HepG2 (cell line): ENCODE data around the gene PLK5. TPM values are rescaled to one million over a fixed set of nuclear protein-coding genes. Genes with fewer than 3 reads are reported as not detected.
A peak's percentile ranks its signal among the peaks of the same experiment; 100 is the strongest.

Experiments used
- ARID4A ChIP-seq: sonication (generic); formaldehyde crosslinking; IDR thresholded peaks from 2 replicates; pipeline ENCODE4 v1.5.0; 2020; ENCODE audit warnings: mild to moderate bottlenecking, missing genetic modification reagents, borderline replicate concordance
- HNF4A ChIP-seq: sonication (generic); formaldehyde crosslinking; IDR thresholded peaks from 2 replicates; pipeline ENCODE4 v1.4.0; 2020; ENCODE audit warnings: missing genetic modification reagents
- ISX ChIP-seq: sonication (generic); formaldehyde crosslinking; conservative IDR thresholded peaks from 2 replicates; pipeline ENCODE4 v1.5.0; 2020; ENCODE audit warnings: missing genetic modification reagents
- MBNL3 ChIP-seq: fragments of 250-450 bp; sonication (Bioruptor Pico); conservative IDR thresholded peaks from 2 replicates; pipeline ENCODE4 v1.8.0; 2022; ENCODE audit warnings: mild to moderate bottlenecking, inconsistent platforms
- NR2C2 ChIP-seq: sonication (generic); formaldehyde crosslinking; IDR thresholded peaks from 2 replicates; pipeline ENCODE4 v1.4.0; 2020; ENCODE audit warnings: missing genetic modification reagents, mild to moderate bottlenecking, moderate library complexity, borderline replicate concordance
- NR2F6 ChIP-seq, 2 experiments: IDR thresholded peaks; 2 replicates each; pipeline ENCODE4 v1.6.1; 2016; ENCODE audit warnings: antibody characterized with exemption in 1 of 2, mild to moderate bottlenecking in 1 of 2
- SIN3B ChIP-seq: fragments of 150-350 bp; IDR thresholded peaks from 2 replicates; pipeline ENCODE4 v1.6.1; 2014; ENCODE audit warnings: low read length
- SP5 ChIP-seq: IDR thresholded peaks from 2 replicates; pipeline ENCODE4 v1.6.1; 2016; ENCODE audit warnings: low read depth, borderline replicate concordance
- STAT5B ChIP-seq: sonication (generic); formaldehyde crosslinking; IDR thresholded peaks from 2 replicates; pipeline ENCODE4 v1.4.0; 2020; ENCODE audit warnings: missing genetic modification reagents
- TGIF2 ChIP-seq: IDR thresholded peaks from 2 replicates; pipeline ENCODE4 v1.6.1; 2016; ENCODE audit warnings: control low read depth, missing compliant biosample characterization
- TOPORS ChIP-seq: sonication (generic); formaldehyde crosslinking; IDR thresholded peaks from 2 replicates; pipeline ENCODE4 v1.8.0; 2023; ENCODE audit warnings: mild to moderate bottlenecking, missing genetic modification reagents
- ZGPAT ChIP-seq: IDR thresholded peaks from 2 replicates; pipeline ENCODE4 v1.6.1; 2016; ENCODE audit warnings: mild to moderate bottlenecking
- ZNF138 ChIP-seq: sonication (generic); formaldehyde crosslinking; IDR thresholded peaks from 2 replicates; pipeline ENCODE4 v1.5.0; 2020; ENCODE audit warnings: mild to moderate bottlenecking, low read depth, missing genetic modification reagents
- ZNF224 ChIP-seq: sonication (generic); formaldehyde crosslinking; IDR thresholded peaks from 2 replicates; pipeline ENCODE4 v1.5.0; 2020; ENCODE audit warnings: mild to moderate bottlenecking, missing genetic modification reagents
- ZNF230 ChIP-seq: sonication (generic); formaldehyde crosslinking; IDR thresholded peaks from 2 replicates; pipeline ENCODE4 v1.4.0; 2020; ENCODE audit warnings: mild to moderate bottlenecking, missing genetic modification reagents
- ZNF232 ChIP-seq: sonication (generic); formaldehyde crosslinking; IDR thresholded peaks from 2 replicates; pipeline ENCODE4 v1.4.0; 2020; ENCODE audit warnings: missing genetic modification reagents, borderline replicate concordance
- ZNF546 ChIP-seq: sonication (generic); formaldehyde crosslinking; conservative IDR thresholded peaks from 2 replicates; pipeline ENCODE4 v1.8.1; 2023; ENCODE audit warnings: mild to moderate bottlenecking, missing genetic modification reagents
- ZNF598 ChIP-seq: sonication (generic); formaldehyde crosslinking; IDR thresholded peaks from 2 replicates; pipeline ENCODE4 v1.5.1; 2020; ENCODE audit warnings: mild to moderate bottlenecking, missing genetic modification reagents, borderline replicate concordance
- ZNF777 ChIP-seq: sonication (generic); formaldehyde crosslinking; IDR thresholded peaks from 2 replicates; pipeline ENCODE4 v1.4.0; 2020; ENCODE audit warnings: missing genetic modification reagents
- polyA plus RNA-seq, 8 experiments: library from polyadenylated mRNA; depleted of rRNA in 3 of 8; stranded (reverse) in 7 of 8; unstranded in 1 of 8; fragments of >200 nt; fragmentation: Illumina TruSeq in 4 of 8; extraction: Trizol in 4 of 8; gene quantifications; 2 replicates each; pipeline versions ENCODE4 v1.2.1 to v1.2.3, GENCODE V29; 2011 to 2016; ENCODE audit warnings: low read depth in 4 of 8, missing spikeins in 1 of 8, mixed read lengths in 1 of 8; ENCODE audit not compliant: insufficient read depth in 1 of 8
- total RNA-seq, 5 experiments: library from RNA; depleted of rRNA; stranded (reverse); fragments of >200 nt; fragmentation: Illumina TruSeq; extraction: Trizol; gene quantifications; 2 replicates each; pipeline ENCODE4 v1.2.3, GENCODE V29; 2016; ENCODE audit warnings: low read depth in 1 of 5

The PLK5 gene
- total and polyA plus RNA-seq, 2 of the 13 experiments (the other 11 are each of a cell fraction or from before 2014, with no cell fraction given) = not detected

- TF ChIP-seq ARID4A (CRISPR knock-in tag) = peak; percentile 63; the same call in 1 of the 2 replicates
- TF ChIP-seq NR2C2 (CRISPR knock-in tag) = no peak
- TF ChIP-seq NR2F6 (IDR thresholded peaks at IDR 0.05) = no peak
- TF ChIP-seq NR2F6 (CRISPR knock-in tag; IDR thresholded peaks at IDR 0.05) = no peak
- TF ChIP-seq MBNL3 (CRISPR knock-in tag) = no peak
- no peak for TF ChIP-seq SIN3B
- no peak for TF ChIP-seq SP5 (CRISPR knock-in tag)
- TF ChIP-seq ZNF224 (CRISPR knock-in tag) = 0 out of 2 replicates have a peak, but pooled peaks have one; percentile 39
- TF ChIP-seq ZNF777 = no peak
- no peak for TF ChIP-seq ISX (CRISPR knock-in tag)
- 0 out of 2 replicates have a peak, but pooled peaks have one; percentile 65 for TF ChIP-seq ZNF138 (CRISPR knock-in tag)
- peak; percentile 62; the same call in 1 of the 2 replicates for TF ChIP-seq ZNF232 (CRISPR knock-in tag)
- TF ChIP-seq TGIF2 (CRISPR knock-in tag) = no peak
- 0 out of 2 replicates have a peak, but pooled peaks have one; percentile 46 for TF ChIP-seq STAT5B (CRISPR knock-in tag)
- no peak for TF ChIP-seq HNF4A (CRISPR knock-in tag)
- TF ChIP-seq ZGPAT = no peak
- no peak for TF ChIP-seq TOPORS
- TF ChIP-seq ZNF546 (CRISPR knock-in tag) = peak; percentile 78; the same call in 1 of the 2 replicates
- peak; percentile 88; the same call in 1 of the 2 replicates for TF ChIP-seq ZNF230 (CRISPR knock-in tag)
- TF ChIP-seq ZNF598 (CRISPR knock-in tag) = no peak
Measured at GRCh38 chr19:1568320-1569019, 44.6 kb downstream of the PLK5 start, which contains the start of gene MEX3D (continued).
